ENCODE results near the gene ETAA1.

The ETAA1 gene

DNA sequence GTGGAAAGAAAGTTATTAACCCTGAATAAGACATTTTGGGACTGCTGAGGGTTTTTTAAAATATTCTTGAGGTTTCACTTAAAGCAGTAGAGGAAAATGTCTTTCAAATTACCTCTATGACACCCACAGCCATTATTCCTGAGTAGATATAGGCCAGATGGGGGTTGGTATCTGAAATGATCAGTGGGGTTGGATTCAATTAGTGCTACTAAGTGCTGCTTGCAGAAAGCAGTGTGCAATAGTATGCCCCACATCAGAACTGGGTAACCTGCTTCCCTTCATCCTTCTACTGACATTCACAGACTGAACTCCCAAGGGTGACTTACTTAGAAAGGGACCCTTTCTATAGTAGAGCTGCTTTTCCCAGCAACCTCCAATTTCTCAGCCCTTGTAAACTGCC lies 7.3 kb upstream of the ETAA1 start:
- Histone ChIP-seq H3K36me3 (no peaks in the 10 kb centered on the region), H3K9ac (no peak overlapping the region), H3K4me3 (no peak overlapping the region), H3K4me2 (no peak overlapping the region), H4K20me1 (no peaks in the 10 kb centered on the region), H3K27me3 (no peaks in the 10 kb centered on the region), H3K27ac (no peak overlapping the region), H3K4me1 (no peaks in the 10 kb centered on the region), H3K9me3 (replicated peaks in 1 of 11) (no peaks in the 10 kb centered on the region)
- TF ChIP-seq Cebpa-rat (IDR thresholded peaks at IDR 0.05) = no peak

DNA sequence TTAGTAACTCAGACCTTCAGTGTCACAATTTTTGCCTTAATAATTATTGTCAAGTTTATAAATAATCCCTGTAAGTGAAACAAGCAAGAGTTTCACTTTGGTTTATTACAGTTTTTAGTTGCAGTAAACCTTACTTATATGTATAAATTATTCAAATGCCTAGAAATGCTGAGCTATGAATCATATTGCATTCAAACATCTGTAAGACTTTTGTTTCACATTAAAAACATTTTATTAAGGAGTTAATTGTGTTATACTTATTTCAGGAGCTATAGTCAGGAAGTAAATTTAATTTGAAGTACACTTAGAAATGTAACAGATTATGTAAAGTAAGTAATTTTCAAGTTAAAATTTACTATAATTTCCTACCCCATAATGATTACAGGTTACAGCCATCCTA lies 3.9 kb upstream of the ETAA1 start:
- H3K27ac ChIP-seq = no peak overlapping the region
- no peaks in the 10 kb centered on the region for H3K36me3 ChIP-seq

DNA sequence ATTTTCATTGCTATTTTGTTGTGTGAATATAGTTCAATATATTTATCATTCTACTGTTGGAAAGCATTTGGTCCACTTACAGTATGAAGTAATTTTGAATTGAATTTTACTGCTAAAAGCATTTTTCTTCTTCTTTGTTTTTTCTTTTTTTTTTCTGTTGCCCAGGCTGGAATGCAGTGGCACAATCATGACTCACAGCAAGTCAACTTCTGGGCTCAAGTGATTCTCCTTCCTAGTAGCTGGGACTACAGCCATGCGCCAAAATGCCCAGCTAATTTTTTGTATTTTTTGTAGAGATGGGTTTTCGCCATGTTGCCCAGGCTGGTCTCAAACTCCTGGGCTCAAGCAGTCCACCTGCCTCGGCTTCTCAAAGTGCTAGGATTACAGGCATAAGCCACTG lies 2.4 kb upstream of the ETAA1 start:
- Histone ChIP-seq H3K36me3 (no peaks in the 10 kb centered on the region), H3K9ac (no peak overlapping the region), H3K4me2 (no peak overlapping the region), H3K27me3 (no peaks in the 10 kb centered on the region), H3K27ac (no peak overlapping the region), H3K4me1 (peaks cover 0 to 18% (median 16%) of the 10 kb centered on the region in 10 experiments; a peak in 15 of 20 replicates), H3K9me3 (replicated peaks in 1 of 11) (no peaks in the 10 kb centered on the region), H4K20me1 (no peaks in the 10 kb centered on the region), H3K4me3 (no peak overlapping the region)
- TF ChIP-seq Cebpa-rat (IDR thresholded peaks at IDR 0.05) = no peak

More for the DNA sequence above, 3.9 kb upstream of the ETAA1 start:
- Histone ChIP-seq H3K27me3 (no peaks in the 10 kb centered on the region), H3K9ac (no peak overlapping the region), H3K4me1 (peaks cover 0 to 5% (median 3%) of the 10 kb centered on the region in 10 experiments; a peak in 13 of 20 replicates), H3K4me2 (no peak overlapping the region), H3K4me3 (no peak overlapping the region), H3K9me3 (replicated peaks in 1 of 11) (no peaks in the 10 kb centered on the region), H4K20me1 (no peaks in the 10 kb centered on the region)
- no peak for TF ChIP-seq Cebpa-rat (IDR thresholded peaks at IDR 0.05)

DNA sequence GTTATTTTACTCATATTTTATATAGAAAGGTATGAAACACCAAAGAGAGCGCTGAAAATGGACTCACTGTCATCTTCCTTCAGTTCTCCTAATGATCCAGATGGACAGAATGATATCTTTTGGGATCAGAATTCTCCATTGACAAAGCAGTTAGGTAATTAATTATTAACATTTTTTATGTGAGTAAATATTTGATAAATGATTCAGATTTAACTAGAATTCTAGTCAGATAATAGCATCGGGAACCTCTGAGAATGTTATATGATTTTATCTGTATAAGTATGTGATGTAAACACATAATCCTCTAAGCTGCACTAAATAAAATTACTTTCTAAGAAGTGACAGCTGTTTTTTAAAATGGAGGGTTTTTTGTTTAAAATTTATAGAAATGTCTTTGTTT lies 2.0 kb downstream of the ETAA1 start:
- peak overlapping the region in 6 of 11 experiments; percentile 73 to 95 (median 82); a peak in 6 of 22 replicates for H3K4me2 ChIP-seq
- H3K36me3 ChIP-seq = peaks cover 11 to 39% (median 16%) of the 10 kb centered on the region in 11 experiments; a peak in 21 of 22 replicates
- H3K4me3 ChIP-seq = no peak overlapping the region
- H4K20me1 ChIP-seq = no peaks in the 10 kb centered on the region
- no peak overlapping the region for H3K9ac ChIP-seq
- no peak overlapping the region for H3K27ac ChIP-seq
- H3K27me3 ChIP-seq = no peaks in the 10 kb centered on the region
- H3K4me1 ChIP-seq = peaks cover 5 to 30% (median 21%) of the 10 kb centered on the region in 10 experiments; a peak in 16 of 20 replicates
- H3K9me3 ChIP-seq (replicated peaks in 1 of 11) = no peaks in the 10 kb centered on the region
- TF ChIP-seq Cebpa-rat (IDR thresholded peaks at IDR 0.05) = no peak

DNA sequence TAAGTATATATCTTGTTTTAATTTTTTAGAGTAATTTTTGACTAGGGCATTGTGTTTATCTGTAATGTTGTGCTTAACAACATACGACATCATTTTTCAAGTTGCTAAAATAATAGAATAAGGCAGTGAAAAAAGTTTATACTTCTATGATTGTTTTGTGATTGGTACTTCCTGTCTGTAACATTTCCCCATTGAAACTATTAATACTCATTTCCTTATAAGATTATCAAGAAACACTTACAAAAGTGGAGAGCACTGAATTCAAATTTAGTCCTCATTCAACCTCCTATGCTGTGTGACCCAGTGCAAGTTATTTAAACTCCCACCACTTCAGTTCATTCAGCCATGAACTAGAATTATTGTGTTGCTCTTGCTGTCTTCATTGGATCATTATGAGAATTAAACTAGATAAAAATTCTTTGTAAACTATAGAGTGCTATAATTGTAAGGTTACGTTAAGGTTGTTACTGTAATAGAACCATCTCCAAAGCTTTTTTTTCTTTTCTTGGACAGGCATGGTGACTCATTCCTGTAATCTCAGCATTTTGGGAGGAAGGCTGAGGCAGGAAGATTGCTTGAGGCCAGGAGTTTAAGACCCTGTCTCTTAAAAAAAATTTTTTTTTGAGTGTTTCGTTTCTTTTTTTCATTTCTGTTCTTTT lies 2.8 kb downstream of the ETAA1 start:
- Histone ChIP-seq H3K4me3 (no peak overlapping the region), H3K9ac (no peak overlapping the region), H4K20me1 (no peaks in the 10 kb centered on the region), H3K27ac (no peak overlapping the region), H3K9me3 (replicated peaks in 1 of 11) (no peaks in the 10 kb centered on the region), H3K4me1 (peaks cover 5 to 30% (median 21%) of the 10 kb centered on the region in 10 experiments; a peak in 16 of 20 replicates), H3K36me3 (peaks cover 19 to 47% (median 24%) of the 10 kb centered on the region in 11 experiments; a peak in 21 of 22 replicates), H3K27me3 (no peaks in the 10 kb centered on the region), H3K4me2 (peak overlapping the region in 8 of 11 experiments; percentile 2 to 80 (median 14); a peak in 9 of 22 replicates)
- no peak for TF ChIP-seq Cebpa-rat (IDR thresholded peaks at IDR 0.05)

DNA sequence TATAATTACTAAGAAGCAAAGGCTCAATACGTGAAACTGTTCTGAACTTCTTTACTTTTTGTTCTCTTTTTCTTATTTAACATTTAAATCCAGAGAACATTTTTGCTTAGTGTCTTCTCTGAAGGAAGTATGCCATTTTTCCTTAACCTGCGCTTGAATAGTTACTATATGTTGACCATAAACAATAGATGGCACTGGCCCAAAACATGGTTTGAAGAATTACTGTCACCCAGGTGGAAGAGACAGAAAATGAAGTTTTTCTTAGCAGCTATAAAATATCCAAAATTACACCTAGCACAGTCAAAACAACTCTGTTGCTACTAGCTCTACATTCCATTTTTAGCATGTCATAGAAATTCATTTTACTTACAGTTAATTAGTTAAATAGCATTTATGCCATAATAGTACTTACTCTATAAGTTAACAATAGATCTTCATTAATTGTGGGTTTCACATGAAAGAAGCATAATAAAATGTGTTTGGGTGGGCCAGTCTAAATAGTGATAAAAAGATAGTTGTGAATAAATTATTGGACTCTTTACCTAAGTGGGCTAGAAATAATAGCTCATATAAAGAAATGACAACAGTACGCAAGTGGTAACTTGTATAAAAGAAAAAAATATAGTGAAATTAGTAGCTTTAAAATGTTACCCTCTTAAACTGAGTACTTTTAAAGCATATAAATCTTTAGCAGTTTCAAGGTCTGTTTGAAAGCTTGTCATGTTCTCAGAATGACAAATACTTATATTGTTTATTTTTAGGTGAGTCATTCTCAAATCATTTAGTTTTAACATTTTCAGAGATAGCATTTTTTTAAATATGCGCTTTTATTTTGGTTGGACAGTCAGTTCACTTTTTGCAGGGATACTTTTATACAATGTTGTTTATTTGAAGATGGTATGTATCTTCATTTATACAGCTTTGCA lies 3.7 kb downstream of the ETAA1 start:
- Histone ChIP-seq H4K20me1 (no peaks in the 10 kb centered on the region), H3K4me2 (peak overlapping the region in 3 of 11 experiments; percentile 11 to 80 (median 40); a peak in 5 of 22 replicates), H3K9ac (no peak overlapping the region), H3K4me3 (no peak overlapping the region), H3K36me3 (peaks cover 22 to 56% (median 31%) of the 10 kb centered on the region in 11 experiments; a peak in 21 of 22 replicates), H3K9me3 (replicated peaks in 1 of 11) (no peaks in the 10 kb centered on the region), H3K27me3 (no peaks in the 10 kb centered on the region), H3K27ac (no peak overlapping the region), H3K4me1 (peaks cover 5 to 30% (median 21%) of the 10 kb centered on the region in 10 experiments; a peak in 16 of 20 replicates)
- no peak for TF ChIP-seq Cebpa-rat (IDR thresholded peaks at IDR 0.05)

GRCh38 chr2:67408346-67408745 lies 11.2 kb downstream of the ETAA1 start:
- Histone ChIP-seq H3K27me3 (no peaks in the 10 kb centered on the region), H3K9me3 (replicated peaks in 1 of 11) (no peaks in the 10 kb centered on the region), H3K27ac (no peak overlapping the region), H3K9ac (no peak overlapping the region), H4K20me1 (no peaks in the 10 kb centered on the region), H3K36me3 (peaks cover 26 to 76% (median 47%) of the 10 kb centered on the region in 11 experiments), H3K4me1 (no peaks in the 10 kb centered on the region), H3K4me2 (no peak overlapping the region), H3K4me3 (no peak overlapping the region)
- TF ChIP-seq Cebpa-rat (IDR thresholded peaks at IDR 0.05) = no peak

DNA sequence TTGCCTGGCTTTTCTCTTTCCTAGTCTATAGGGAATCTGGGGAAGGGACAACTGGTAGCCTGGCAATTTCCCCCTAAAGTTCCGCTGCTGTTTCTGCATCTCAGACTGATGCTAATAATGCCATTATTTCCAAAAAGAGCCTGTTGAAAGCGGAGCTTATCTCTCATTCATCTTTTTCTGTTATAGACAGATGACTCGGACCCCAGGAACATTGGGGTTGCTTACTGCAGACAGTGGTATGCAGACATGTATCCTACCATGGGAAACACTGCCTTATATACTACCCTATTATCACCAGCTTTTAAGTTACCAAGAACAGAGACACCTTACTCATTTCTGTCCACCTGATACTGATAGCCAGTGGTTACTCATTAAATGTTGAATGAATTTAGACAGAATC lies 15.3 kb downstream of the ETAA1 start:
- peaks cover 7 to 37% (median 18%) of the 10 kb centered on the region in 11 experiments; a peak in 19 of 22 replicates for H3K36me3 ChIP-seq
- H3K9me3 ChIP-seq (replicated peaks in 1 of 11) = no peaks in the 10 kb centered on the region
- no peak overlapping the region for H3K4me3 ChIP-seq
- TF ChIP-seq Cebpa-rat (IDR thresholded peaks at IDR 0.05) = no peak
- H3K4me2 ChIP-seq = no peak overlapping the region
- no peaks in the 10 kb centered on the region for H3K27me3 ChIP-seq
- H4K20me1 ChIP-seq = no peaks in the 10 kb centered on the region
- no peak overlapping the region for H3K27ac ChIP-seq
- H3K9ac ChIP-seq = no peak overlapping the region
- H3K4me1 ChIP-seq = no peaks in the 10 kb centered on the region

GRCh38 chr2:67414867-67415266 lies 17.7 kb downstream of the ETAA1 start:
- H3K27me3 ChIP-seq = no peaks in the 10 kb centered on the region
- H4K20me1 ChIP-seq = no peaks in the 10 kb centered on the region

More at GRCh38 chr2:67414867-67415266, 17.7 kb downstream of the ETAA1 start:
- H3K4me1 ChIP-seq = no peaks in the 10 kb centered on the region
- H3K4me2 ChIP-seq = no peak overlapping the region
- H3K9ac ChIP-seq = no peak overlapping the region
- no peaks in the 10 kb centered on the region for H3K9me3 ChIP-seq (replicated peaks in 1 of 11)
- peaks cover 7 to 19% (median 14%) of the 10 kb centered on the region in 11 experiments; a peak in 18 of 22 replicates for H3K36me3 ChIP-seq
- H3K4me3 ChIP-seq = no peak overlapping the region
- no peak for TF ChIP-seq Cebpa-rat (IDR thresholded peaks at IDR 0.05)
- H3K27ac ChIP-seq = no peak overlapping the region

Measured in BLaER1 treated with 17β-estradiol and CSF1 and Interleukin-3, amounts not matched to agents 10 nM and 100 nM (cell line).